ENCODE measurements around the gene GRK5. TPM values are rescaled to one million over a fixed set of nuclear protein-coding genes. Genes with fewer than 3 reads are reported as not detected.

Gene GRK5
- total RNA-seq, 1 donor = 16.0 TPM

GRCh38 chr10:119416855-119417254 lies 209.5 kb downstream of the GRK5 start:
- peak; percentile 79 for TF ChIP-seq CTCF (IDR thresholded peaks at IDR 0.05; ENCODE audit: insufficient read depth, low read depth, low read length)
- DNase-seq (ENCODE audit: low read depth) = peak; percentile 74
- no peak overlapping the region for H3K4me3 ChIP-seq (ENCODE audit: low read depth, low read length)

GRCh38 chr10:119417852-119418251 lies 210.5 kb downstream of the GRK5 start:
- H3K4me3 ChIP-seq (ENCODE audit: low read depth, low read length) = no peak overlapping the region
- TF ChIP-seq CTCF (IDR thresholded peaks at IDR 0.05; ENCODE audit: insufficient read depth, low read depth, low read length) = no peak
- no peak for DNase-seq (ENCODE audit: low read depth)

- TF ChIP-seq CTCF (IDR thresholded peaks at IDR 0.05; ENCODE audit: insufficient read depth, low read depth, low read length) = no peak
- DNase-seq (ENCODE audit: low read depth) = no peak
- H3K4me3 ChIP-seq (ENCODE audit: low read depth, low read length) = no peak overlapping the region
Measured at GRCh38 chr10:119418362-119418761, 211.0 kb downstream of the GRK5 start.

- no peak overlapping the region for H3K4me3 ChIP-seq (ENCODE audit: low read depth, low read length)
- no peak for DNase-seq (ENCODE audit: low read depth)
- TF ChIP-seq CTCF (IDR thresholded peaks at IDR 0.05; ENCODE audit: insufficient read depth, low read depth, low read length) = no peak
Measured at GRCh38 chr10:119419931-119420330, 212.6 kb downstream of the GRK5 start.

GRCh38 chr10:119420950-119421875 lies 213.8 kb downstream of the GRK5 start:
- TF ChIP-seq CTCF (IDR thresholded peaks at IDR 0.05; ENCODE audit: insufficient read depth, low read depth, low read length) = no peak
- H3K4me3 ChIP-seq (ENCODE audit: low read depth, low read length) = no peak overlapping the region
- no peak for DNase-seq (ENCODE audit: low read depth)

GRCh38 chr10:119421891-119422681 lies 214.7 kb downstream of the GRK5 start:
- no peak overlapping the region for H3K4me3 ChIP-seq (ENCODE audit: low read depth, low read length)
- no peak for TF ChIP-seq CTCF (IDR thresholded peaks at IDR 0.05; ENCODE audit: insufficient read depth, low read depth, low read length)
- DNase-seq (ENCODE audit: low read depth) = peak; percentile 82

Data from fibroblast of villous mesenchyme (primary cell).